Right cardiac atrium (tissue), 5 donors: ENCODE results near the gene NDUFA8. TPM values are rescaled to one million over a fixed set of nuclear protein-coding genes. Genes with fewer than 3 reads are reported as not detected.

Experiments used
- ATAC-seq, 2 donors: fragments of 200-7000 bp; cut with Tn5 transposase; one replicate each; pipeline versions ENCODE4 v1.8.0 to v1.9.1; 2020; ENCODE audit warnings: moderate library complexity in 2 of 2, mild to moderate bottlenecking in 1 of 2
- DNase-seq, 3 donors: peaks; one replicate each; pipeline ENCODE4 v3.0.0-alpha.2; 2020
- H3K27ac ChIP-seq: one replicate; pipeline ENCODE4 v1.5.1; 2013; ENCODE audit warnings: mild to moderate bottlenecking, low read length, control low read depth, moderate library complexity
- H3K27me3 ChIP-seq: one replicate; pipeline ENCODE4 v1.6.1; 2013; ENCODE audit not compliant: control insufficient read depth, insufficient read depth
- H3K4me1 ChIP-seq: one replicate; pipeline ENCODE4 v1.6.1; 2013; ENCODE audit warnings: low read length; ENCODE audit not compliant: control insufficient read depth, insufficient read depth
- H3K4me3 ChIP-seq: one replicate; pipeline ENCODE4 v1.5.1; 2013; ENCODE audit warnings: low read length, control low read depth
- H3K9me3 ChIP-seq: one replicate; pipeline ENCODE4 v1.6.1; 2013; ENCODE audit warnings: low read length; ENCODE audit not compliant: control insufficient read depth
- WGBS: extraction: QIAGEN DNeasy Blood & Tissue Kit; methylation state at CpG from one replicate; pipeline ENCODE4 v1.1.7; 2013; 5-methylcytosine and 5-hydroxymethylcytosine counted together
- intact Hi-C, 4 donors: fragments of 100-400 bp; cut with DNase I; formaldehyde crosslinking; loops; one replicate each; pipeline versions ENCODE4 v1.11.0 to v1.14.0; 2022 to 2023
- polyA plus RNA-seq: library from polyadenylated mRNA; stranded (reverse); fragments of 200-250 nt; gene quantifications from one replicate; pipeline ENCODE4 v1.2.3, GENCODE V29; 2013
- total RNA-seq, 4 donors: library from RNA; stranded (reverse); fragmentation: NEBNext Ultra II Directional; extraction: Animal tissue kit (Norgen Biotek cat#: 25700); gene quantifications; one replicate each; pipeline ENCODE4 v1.2.1, GENCODE V29; 2021
- donor health status: healthy with polysubstance abuse.
- donor health status: DM: no; HTN: yes; CAD: no.
- donor health status: DM: no; HTN: no; CAD: no.
- donor health status: DM: no; HTN: yes; CAD: no; lungs with severe emphysema.
- donor health status: DM: yes; HTN: yes; CAD: no.

NDUFA8 gene
- total and polyA plus RNA-seq, 5 donors, result 210 to 683 (median 265) TPM

DNA sequence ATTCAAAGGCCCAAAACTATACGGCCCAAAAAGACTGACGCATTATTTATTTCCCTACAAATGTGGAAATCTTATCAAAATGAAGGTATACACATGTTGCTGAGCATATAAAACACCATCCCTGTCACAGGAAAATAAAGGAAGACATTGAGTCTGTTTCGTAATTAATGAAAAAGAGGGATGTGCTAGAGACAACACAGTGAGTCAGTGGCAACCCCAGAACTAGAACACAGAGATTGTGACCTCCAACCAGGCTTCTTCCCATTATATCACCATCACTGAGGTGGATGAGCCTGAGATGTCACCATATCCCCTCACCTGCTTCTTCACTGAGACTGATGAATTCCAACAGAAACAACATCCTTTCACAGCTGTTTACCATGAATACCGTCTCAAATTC, 3.8 kb downstream of the NDUFA8 start:
- ATAC-seq (no peak), DNase-seq (no peak)
- intact Hi-C loops, result loop anchor here in 1 of 4 donors (10.0 kb wide), 1 partner anchor 89 kb away; no protein-coding TSS in a partner anchor
- Histone ChIP-seq H3K27me3 (no peaks in the 10 kb centered on the region), H3K4me1 (peaks cover 3% of the 10 kb centered on the region), H3K9me3 (no peaks in the 10 kb centered on the region), H3K4me3 (no peak overlapping the region), H3K27ac (no peak overlapping the region)
- WGBS, result 82% methylated on average over 4 of the region's 4 CpGs

GRCh38 chr9:122151267-122151828, 8.2 kb downstream of the NDUFA8 start:
- ATAC-seq, result peak; percentile 18 to 26
- no peaks in the 10 kb centered on the region for H3K9me3 ChIP-seq
- intact Hi-C loops, result loop anchor here in 1 of 4 donors (10.0 kb wide), 1 partner anchor 93 kb away; no protein-coding TSS in a partner anchor
- H3K27me3 ChIP-seq, result no peaks in the 10 kb centered on the region
- peaks cover 3% of the 10 kb centered on the region for H3K4me1 ChIP-seq
- DNase-seq, result no peak
- H3K4me3 ChIP-seq, result no peak overlapping the region
- WGBS, result 64% methylated on average over 4 of the region's 4 CpGs
- H3K27ac ChIP-seq, result peak overlapping the region; percentile 56

GRCh38 chr9:122145592-122145863, 14.1 kb downstream of the NDUFA8 start:
- DNase-seq, result no peak
- intact Hi-C loops, result no loop called here
- Histone ChIP-seq H3K4me3 (no peak overlapping the region), H3K9me3 (no peaks in the 10 kb centered on the region), H3K27ac (no peak overlapping the region), H3K4me1 (peaks cover 13% of the 10 kb centered on the region), H3K27me3 (no peaks in the 10 kb centered on the region)
- no peak for ATAC-seq
- WGBS, result 78% methylated on average over 2 of the region's 2 CpGs

GRCh38 chr9:122144836-122145591, 14.6 kb downstream of the NDUFA8 start:
- DNase-seq, result no peak
- no peaks in the 10 kb centered on the region for H3K27me3 ChIP-seq
- no peak for ATAC-seq
- 71% methylated on average over 3 of the region's 3 CpGs for WGBS
- H3K27ac ChIP-seq, result peak overlapping the region; percentile 27
- H3K9me3 ChIP-seq, result no peaks in the 10 kb centered on the region
- no peak overlapping the region for H3K4me3 ChIP-seq
- intact Hi-C loops, result no loop called here
- H3K4me1 ChIP-seq, result peaks cover 13% of the 10 kb centered on the region

GRCh38 chr9:122143876-122144405, 15.6 kb downstream of the NDUFA8 start:
- ATAC-seq (no peak), DNase-seq (no peak)
- Histone ChIP-seq H3K4me3 (no peak overlapping the region), H3K4me1 (peaks cover 10% of the 10 kb centered on the region), H3K27me3 (no peaks in the 10 kb centered on the region), H3K9me3 (no peaks in the 10 kb centered on the region), H3K27ac (peak overlapping the region; percentile 49)
- WGBS, result 65% methylated on average over 14 of the region's 14 CpGs
- intact Hi-C loops, result no loop called here

DNA sequence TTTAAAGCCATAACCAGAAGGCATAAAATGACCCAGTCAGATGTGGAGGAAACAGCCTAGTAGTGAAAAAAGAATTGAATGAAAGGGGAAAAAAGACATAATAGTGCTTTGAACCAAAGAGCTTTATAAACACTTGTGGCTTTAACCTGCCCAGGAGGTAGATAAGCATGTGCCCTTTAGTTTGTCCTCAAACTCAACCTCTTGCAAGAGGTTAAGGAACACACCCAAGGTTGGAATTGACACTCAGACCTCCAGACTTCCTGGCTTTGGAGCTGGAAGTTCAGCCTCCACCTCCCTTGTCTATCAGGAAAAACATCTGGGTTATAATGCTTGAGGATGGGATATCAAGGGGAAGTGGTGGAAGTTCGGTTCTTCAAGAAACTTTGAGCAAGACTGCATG, 16.3 kb downstream of the NDUFA8 start:
- peak overlapping the region; percentile 54 for H3K27ac ChIP-seq
- ATAC-seq, result peak in 1 of 2 donors; percentile 34
- peaks cover 10% of the 10 kb centered on the region for H3K4me1 ChIP-seq

GRCh38 chr9:122141671-122142070, 17.9 kb downstream of the NDUFA8 start:
- intact Hi-C loops, result no loop called here
- ATAC-seq, result no peak
- Histone ChIP-seq H3K27me3 (no peaks in the 10 kb centered on the region), H3K4me3 (no peak overlapping the region), H3K4me1 (peaks cover 10% of the 10 kb centered on the region), H3K9me3 (no peaks in the 10 kb centered on the region), H3K27ac (no peak overlapping the region)
- no peak for DNase-seq
- 68% methylated on average over 5 of the region's 5 CpGs for WGBS

More for the DNA sequence above, 16.3 kb downstream of the NDUFA8 start:
- Histone ChIP-seq H3K9me3 (no peaks in the 10 kb centered on the region), H3K4me3 (no peak overlapping the region), H3K27me3 (no peaks in the 10 kb centered on the region)
- 57% methylated on average over 1 of the region's 1 CpG for WGBS
- intact Hi-C loops, result no loop called here
- DNase-seq, result no peak

GRCh38 chr9:122140368-122141193, 19.0 kb downstream of the NDUFA8 start:
- intact Hi-C loops, result no loop called here
- Histone ChIP-seq H3K4me1 (peaks cover 7% of the 10 kb centered on the region), H3K27me3 (no peaks in the 10 kb centered on the region), H3K4me3 (no peak overlapping the region), H3K27ac (peak overlapping the region; percentile 79), H3K9me3 (no peaks in the 10 kb centered on the region)
- ATAC-seq (no peak), DNase-seq (no peak)
- 73% methylated on average over 8 of the region's 8 CpGs for WGBS

- Histone ChIP-seq H3K27ac (peak overlapping the region; percentile 13), H3K4me3 (no peak overlapping the region), H3K4me1 (peaks cover 14% of the 10 kb centered on the region), H3K9me3 (no peaks in the 10 kb centered on the region), H3K27me3 (no peaks in the 10 kb centered on the region)
- 71% methylated on average over 10 of the region's 10 CpGs for WGBS
- intact Hi-C loops, result no loop called here
- ATAC-seq, result peak in 1 of 2 donors; percentile 9
- DNase-seq, result no peak
Observed at GRCh38 chr9:122138560-122139268, 20.9 kb downstream of the NDUFA8 start.

GRCh38 chr9:122135529-122135859, 24.1 kb downstream of the NDUFA8 start:
- intact Hi-C loops, result no loop called here
- ATAC-seq (no peak), DNase-seq (no peak)
- H3K9me3 ChIP-seq, result no peaks in the 10 kb centered on the region
- peaks cover 17% of the 10 kb centered on the region for H3K4me1 ChIP-seq
- no peak overlapping the region for H3K4me3 ChIP-seq
- WGBS, result 90% methylated on average over 7 of the region's 7 CpGs
- no peak overlapping the region for H3K27ac ChIP-seq
- H3K27me3 ChIP-seq, result no peaks in the 10 kb centered on the region
